ENCODE results near the gene RRP1. TPM values are rescaled to one million over a fixed set of nuclear protein-coding genes. Genes with fewer than 3 reads are reported as not detected.

Gene RRP1
- polyA plus RNA-seq, 2 of the 4 experiments (the other 2 are of a cell fraction) = 15.4 to 29.5 TPM

DNA sequence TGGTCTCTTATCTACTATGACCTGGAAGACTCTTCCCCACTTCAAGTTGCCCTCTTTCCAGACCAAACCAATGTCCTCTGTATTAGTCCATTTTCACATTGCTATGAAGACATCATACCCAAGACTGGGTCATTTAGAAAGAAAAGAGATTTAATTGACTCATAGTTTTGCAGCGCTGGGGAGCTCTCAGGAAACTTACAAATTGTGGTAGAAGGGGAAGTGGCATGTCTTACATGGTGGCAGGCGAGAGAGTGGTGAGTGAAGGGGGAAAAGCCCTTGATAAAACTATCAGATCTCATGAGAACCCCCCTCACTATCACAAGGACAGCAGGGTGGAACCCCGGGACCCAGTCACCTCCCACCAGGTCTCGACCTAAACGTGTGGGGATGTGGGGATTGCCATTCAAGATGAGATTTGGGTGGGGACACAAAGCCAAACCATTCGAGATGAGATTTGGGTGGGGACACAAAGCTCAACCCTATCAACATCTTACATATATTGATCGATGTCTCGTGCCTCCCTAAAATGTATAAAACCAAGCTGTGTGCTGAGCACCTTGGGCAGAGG lies 61.4 kb downstream of the RRP1 start:
- WGBS (ENCODE audit: missing lambda C conversion rate) = 59% methylated on average over 8 of the region's 8 CpGs
- POLR2A ChIA-PET = no interaction called here
- TF ChIP-seq PHF8 (IDR thresholded peaks at IDR 0.05; ENCODE audit: borderline replicate concordance, low read depth) (no peak), MYC (IDR thresholded peaks at IDR 0.05; ENCODE audit: borderline replicate concordance, low read length) (no peak), ZFP36 (IDR thresholded peaks at IDR 0.05; ENCODE audit: borderline replicate concordance, partially characterized antibody) (no peak), EHF (CRISPR knock-in tag; IDR thresholded peaks at IDR 0.05) (no peak), EP300 (IDR thresholded peaks at IDR 0.05) (no peak), MAFK (IDR thresholded peaks at IDR 0.05; ENCODE audit: partially characterized antibody) (no peak)
- TF ChIP-seq, protein P1, sequence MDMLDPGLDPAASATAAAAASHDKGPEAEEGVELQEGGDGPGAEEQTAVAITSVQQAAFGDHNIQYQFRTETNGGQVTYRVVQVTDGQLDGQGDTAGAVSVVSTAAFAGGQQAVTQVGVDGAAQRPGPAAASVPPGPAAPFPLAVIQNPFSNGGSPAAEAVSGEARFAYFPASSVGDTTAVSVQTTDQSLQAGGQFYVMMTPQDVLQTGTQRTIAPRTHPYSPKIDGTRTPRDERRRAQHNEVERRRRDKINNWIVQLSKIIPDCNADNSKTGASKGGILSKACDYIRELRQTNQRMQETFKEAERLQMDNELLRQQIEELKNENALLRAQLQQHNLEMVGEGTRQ (IDR thresholded peaks at IDR 0.05) = no peak
- Histone ChIP-seq H3K4me3 (no peak overlapping the region), H3K27ac (no peak overlapping the region), H3K4me1 (no peaks in the 10 kb centered on the region), H3K4me2 (no peak overlapping the region), H3K9me3 (no peaks in the 10 kb centered on the region)
- FAIRE-seq (no peak), DNase-seq (ENCODE audit: low read depth in 1 of 2, low spot score in 1 of 2) (no peak), ATAC-seq (no peak)
- CTCF ChIA-PET = interaction anchor here (1.7 kb wide), 1 partner anchor 61 kb away, joined by 3 read pairs; no protein-coding TSS in a partner anchor

GRCh38 chr21:43851593-43851992 lies 62.2 kb downstream of the RRP1 start:
- ChIA-PET POLR2A (no interaction called here), CTCF (no interaction called here)
- DNase-seq (ENCODE audit: low read depth in 1 of 2, low spot score in 1 of 2) = no peak
- FAIRE-seq = no peak
- 46% methylated on average over 10 of the region's 12 CpGs for WGBS (ENCODE audit: missing lambda C conversion rate)
- H3K4me1 ChIP-seq = no peaks in the 10 kb centered on the region
- H3K4me2 ChIP-seq = no peak overlapping the region
- H3K4me3 ChIP-seq = no peak overlapping the region
- no peaks in the 10 kb centered on the region for H3K9me3 ChIP-seq
- no peak overlapping the region for H3K27ac ChIP-seq
- ATAC-seq = no peak
- TF ChIP-seq, protein P2, sequence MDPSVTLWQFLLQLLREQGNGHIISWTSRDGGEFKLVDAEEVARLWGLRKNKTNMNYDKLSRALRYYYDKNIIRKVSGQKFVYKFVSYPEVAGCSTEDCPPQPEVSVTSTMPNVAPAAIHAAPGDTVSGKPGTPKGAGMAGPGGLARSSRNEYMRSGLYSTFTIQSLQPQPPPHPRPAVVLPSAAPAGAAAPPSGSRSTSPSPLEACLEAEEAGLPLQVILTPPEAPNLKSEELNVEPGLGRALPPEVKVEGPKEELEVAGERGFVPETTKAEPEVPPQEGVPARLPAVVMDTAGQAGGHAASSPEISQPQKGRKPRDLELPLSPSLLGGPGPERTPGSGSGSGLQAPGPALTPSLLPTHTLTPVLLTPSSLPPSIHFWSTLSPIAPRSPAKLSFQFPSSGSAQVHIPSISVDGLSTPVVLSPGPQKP (IDR thresholded peaks at IDR 0.05; ENCODE audit: low read depth, low read length) = no peak
- no peak for TF ChIP-seq ZSCAN20 (CRISPR knock-in tag; IDR thresholded peaks at IDR 0.05)
- no peak for TF ChIP-seq RNF2 (IDR thresholded peaks at IDR 0.05; ENCODE audit: borderline replicate concordance, low read depth)
- no peak for TF ChIP-seq HMGXB4 (CRISPR knock-in tag; IDR thresholded peaks at IDR 0.05; ENCODE audit: borderline replicate concordance)
- TF ChIP-seq FOSL2 (IDR thresholded peaks at IDR 0.05) = no peak
- TF ChIP-seq FOSL2 (CRISPR knock-in tag; IDR thresholded peaks at IDR 0.05) = no peak
- TF ChIP-seq CHD2 (IDR thresholded peaks at IDR 0.05; ENCODE audit: low read length, partially characterized antibody) = no peak
- no peak for TF ChIP-seq POLR2A (IDR thresholded peaks at IDR 0.05; ENCODE audit: low read length)
- no peak for TF ChIP-seq BHLHE40 (IDR thresholded peaks at IDR 0.05; ENCODE audit: low read depth, low read length)
- TF ChIP-seq PBX3 (IDR thresholded peaks at IDR 0.05) = no peak
- no peak for TF ChIP-seq TP53 (CRISPR knock-in tag; IDR thresholded peaks at IDR 0.05)
- no peak for TF ChIP-seq EHF (CRISPR knock-in tag; IDR thresholded peaks at IDR 0.05)
- TF ChIP-seq CBX8 (IDR thresholded peaks at IDR 0.05) = no peak
- no peak for TF ChIP-seq CHD4 (IDR thresholded peaks at IDR 0.05; ENCODE audit: borderline replicate concordance)
- TF ChIP-seq CEBPB (IDR thresholded peaks at IDR 0.05) = no peak
- no peak for TF ChIP-seq KDM1A (IDR thresholded peaks at IDR 0.05; ENCODE audit: low read depth)
- TF ChIP-seq, protein P1 (IDR thresholded peaks at IDR 0.05) = no peak
- TF ChIP-seq MAX (IDR thresholded peaks at IDR 0.05) = no peak
